Uterus (tissue), 4 donors: ENCODE measurements around the gene CHORDC1. TPM values are rescaled to one million over a fixed set of nuclear protein-coding genes. Genes with fewer than 3 reads are reported as not detected.

ENCODE experiments used
- DNase-seq, 2 donors: peaks; one replicate each; pipeline ENCODE4 v3.0.0-alpha.2; 2019 to 2020
- H3K27ac ChIP-seq, 2 donors: fragments of 200-600 bp; sonication (generic); 1 replicate in 1 of 2; 2 replicates in 1 of 2; pipeline ENCODE4 v1.5.1; 2016 to 2018
- H3K27me3 ChIP-seq, 2 donors: fragments of 200-600 bp; sonication (generic); one replicate each; pipeline ENCODE4 v1.5.1; 2018 to 2019; ENCODE audit warnings: control low read depth in 1 of 2
- H3K36me3 ChIP-seq, 2 donors: fragments of 200-600 bp; sonication (generic); one replicate each; pipeline ENCODE4 v1.5.1; 2019; ENCODE audit warnings: control low read depth in 1 of 2
- H3K4me1 ChIP-seq, 2 donors: fragments of 200-600 bp; sonication (generic); one replicate each; pipeline ENCODE4 v1.5.1; 2018 to 2019; ENCODE audit warnings: control low read depth in 1 of 2
- H3K4me3 ChIP-seq, 2 donors: fragments of 200-600 bp; sonication (generic); 1 replicate in 1 of 2; 2 replicates in 1 of 2; pipeline ENCODE4 v1.5.1; 2018 to 2019; ENCODE audit warnings: mild to moderate bottlenecking in 1 of 2
- H3K9me3 ChIP-seq, 2 donors: fragments of 200-600 bp; sonication (generic); one replicate each; pipeline ENCODE4 v1.5.1; 2019; ENCODE audit warnings: control low read depth in 1 of 2
- CTCF ChIP-seq, 4 experiments: fragments of 200-600 bp in 2 of 4; fragments of 450-650 bp in 2 of 4; sonication (generic) in 2 of 4; IDR thresholded peaks; one replicate each; pipeline ENCODE4 v1.5.1; 2016 to 2019; ENCODE audit warnings: antibody characterized with exemption in 4 of 4, mild to moderate bottlenecking in 2 of 4, moderate library complexity in 1 of 4
- POLR2A ChIP-seq, 2 donors: fragments of 450-650 bp; IDR thresholded peaks; one replicate each; pipeline ENCODE4 v1.6.1; 2016; ENCODE audit warnings: antibody characterized with exemption in 2 of 2, mild to moderate bottlenecking in 1 of 2, moderate library complexity in 1 of 2
- intact Hi-C: fragments of 100-400 bp; cut with DNase I; formaldehyde crosslinking; loops from one replicate; pipeline ENCODE4 v1.15.1; 2023; ENCODE audit warnings: low total_unique reads
- total RNA-seq, 4 donors: library from RNA; depleted of rRNA in 3 of 4; stranded (reverse); fragments of >200 nt in 3 of 4; gene quantifications; one replicate each; pipeline versions ENCODE4 v1.1.0 to v1.2.4, GENCODE V29; 2014 to 2023
- donor health status: DM: yes; HTN: yes; CAD: no.

CHORDC1 gene
- total RNA-seq, 4 donors from 2014 or later = 23.5 to 373 (median 58.7) TPM

- Histone ChIP-seq H3K27ac (no peak overlapping the region), H3K27me3 (no peaks in the 10 kb centered on the region), H3K9me3 (no peaks in the 10 kb centered on the region), H3K4me1 (no peaks in the 10 kb centered on the region), H3K36me3 (no peaks in the 10 kb centered on the region), H3K4me3 (no peak overlapping the region)
- no peak for DNase-seq
- intact Hi-C loops = no loop called here
- TF ChIP-seq POLR2A (IDR thresholded peaks at IDR 0.05) (no peak), CTCF (IDR thresholded peaks at IDR 0.05) (no peak)
Measured at GRCh38 chr11:90228056-90228455, 5.2 kb upstream of the CHORDC1 start.

GRCh38 chr11:90223248-90223585 lies 368 bp upstream of the CHORDC1 start:
- no peak for DNase-seq
- Histone ChIP-seq H3K4me1 (peaks cover 0 to 6% of the 10 kb centered on the region in 2 donors), H3K4me3 (peak overlapping the region; percentile 68 to 89), H3K36me3 (no peaks in the 10 kb centered on the region), H3K9me3 (no peaks in the 10 kb centered on the region), H3K27ac (peak overlapping the region; percentile 86 to 92), H3K27me3 (no peaks in the 10 kb centered on the region)
- TF ChIP-seq CTCF (IDR thresholded peaks at IDR 0.05) (no peak), POLR2A (IDR thresholded peaks at IDR 0.05) (no peak)
- intact Hi-C loops = no loop called here

- no peak for DNase-seq
- no peaks in the 10 kb centered on the region for H3K9me3 ChIP-seq
- H3K27ac ChIP-seq = peak overlapping the region; percentile 86 to 92
- intact Hi-C loops = no loop called here
- no peaks in the 10 kb centered on the region for H3K36me3 ChIP-seq
- H3K4me3 ChIP-seq = peak overlapping the region; percentile 68 to 89
- peaks cover 0 to 6% of the 10 kb centered on the region in 2 donors for H3K4me1 ChIP-seq
- no peaks in the 10 kb centered on the region for H3K27me3 ChIP-seq
- TF ChIP-seq CTCF (IDR thresholded peaks at IDR 0.05) = no peak
- TF ChIP-seq POLR2A (IDR thresholded peaks at IDR 0.05) = no peak
Measured at GRCh38 chr11:90221803-90222458, 918 bp downstream of the CHORDC1 start.

GRCh38 chr11:90220391-90220790 lies 2.5 kb downstream of the CHORDC1 start:
- intact Hi-C loops = no loop called here
- Histone ChIP-seq H3K4me3 (no peak overlapping the region), H3K36me3 (no peaks in the 10 kb centered on the region), H3K27ac (no peak overlapping the region), H3K27me3 (no peaks in the 10 kb centered on the region), H3K4me1 (peaks cover 0 to 6% of the 10 kb centered on the region in 2 donors), H3K9me3 (no peaks in the 10 kb centered on the region)
- TF ChIP-seq POLR2A (IDR thresholded peaks at IDR 0.05) (no peak), CTCF (IDR thresholded peaks at IDR 0.05) (no peak)
- DNase-seq = no peak

DNA sequence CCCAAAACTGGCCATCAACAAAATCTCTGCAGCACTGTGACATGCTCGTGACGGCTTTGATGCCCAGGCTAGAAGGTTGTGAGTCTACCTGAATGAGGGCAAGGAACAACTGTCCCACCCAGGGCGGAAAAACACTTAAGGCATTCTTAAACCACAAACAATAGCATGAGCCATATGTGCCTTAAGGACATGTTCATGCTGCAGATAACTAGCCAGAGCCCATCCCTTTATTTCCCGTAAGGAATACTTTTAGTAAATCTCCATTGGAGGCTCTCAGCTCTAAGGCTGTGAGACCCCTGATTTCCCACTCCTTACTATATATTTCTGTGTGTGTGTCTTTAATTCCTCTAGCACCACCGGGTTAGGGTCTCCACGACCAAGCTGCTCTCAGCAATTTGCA lies 3.4 kb downstream of the CHORDC1 start:
- intact Hi-C loops = no loop called here
- Histone ChIP-seq H3K36me3 (no peaks in the 10 kb centered on the region), H3K4me3 (no peak overlapping the region), H3K27ac (no peak overlapping the region), H3K27me3 (no peaks in the 10 kb centered on the region), H3K9me3 (no peaks in the 10 kb centered on the region), H3K4me1 (peaks cover 0 to 6% of the 10 kb centered on the region in 2 donors)
- DNase-seq = no peak
- TF ChIP-seq POLR2A (IDR thresholded peaks at IDR 0.05) (no peak), CTCF (IDR thresholded peaks at IDR 0.05) (no peak)
